HCT116 (cell line): ENCODE results near the gene COBLL1. TPM values are rescaled to one million over a fixed set of nuclear protein-coding genes. Genes with fewer than 3 reads are reported as not detected.

ENCODE experiments used
- ATAC-seq: fragments of 200-7000 bp; cut with Tn5 transposase; 2 replicates; pipeline ENCODE4 v1.9.1; 2020; ENCODE audit warnings: mild to moderate bottlenecking, moderate library complexity
- BruUV-seq: library from RNA; stranded (reverse); fragments of 400-500 nt; replicated peaks from 2 replicates; lab custom pipeline; 2021; lab: Mats Ljungman, UMichigan
- CTCF ChIA-PET: fragments of 300-600 bp; sonication (Branson Sonifier 250); formaldehyde crosslinking; loops from one replicate; lab custom pipeline; 2021; ENCODE audit warnings: antibody characterized with exemption; lab: Charles Lee
- POLR2A ChIA-PET: fragments of 300-600, 350-600 bp; sonication (Branson Sonifier 250); formaldehyde crosslinking; loops from one replicate; lab custom pipeline; 2021; ENCODE audit warnings: antibody characterized with exemption; lab: Charles Lee
- RAD21 ChIA-PET, 2 experiments: fragments of 300-600 bp; sonication (Branson Sonifier 250); formaldehyde crosslinking; loops; one replicate each; lab custom pipeline; 2023; ENCODE audit warnings: low total read pairs in 2 of 2; ENCODE audit not compliant: uncharacterized antibody in 2 of 2, unreplicated experiment in 2 of 2, low non-redundant PET in 1 of 2; lab: Charles Lee
- DNase-seq: peaks from one replicate; pipeline ENCODE4 v3.0.0-alpha.2; 2010; ENCODE audit warnings: low read depth, low spot score
- H2AFZ ChIP-seq: fragments of 200-600 bp; shearing (Covaris generic), sonication (generic); 2 replicates; pipeline ENCODE4 v1.6.1; 2017; ENCODE audit warnings: low read depth, mixed run types, mixed read lengths, antibody characterized with exemption, low read length; ENCODE audit not compliant: poor library complexity, severe bottlenecking
- H3K27ac ChIP-seq: 2 replicates; pipeline ENCODE4 v1.5.1; 2012; ENCODE audit warnings: low read depth, low read length
- H3K27me3 ChIP-seq: fragments of 200-600 bp; sonication (generic); 2 replicates; pipeline ENCODE4 v1.6.1; 2016; ENCODE audit warnings: mixed run types, low read length, mixed read lengths; ENCODE audit not compliant: insufficient read depth
- H3K36me3 ChIP-seq, 2 experiments: fragments of 200-500 bp in 1 of 2; fragments of 200-600 bp in 1 of 2; sonication (Bioruptor generic) in 1 of 2; sonication (generic) in 1 of 2; 2 replicates each; pipeline versions ENCODE4 v1.5.1 to v1.6.1; 2014 to 2016; ENCODE audit warnings: low read length in 2 of 2, inconsistent platforms in 1 of 2, mixed read lengths in 1 of 2, mixed run types in 1 of 2; ENCODE audit not compliant: insufficient read depth in 2 of 2, control insufficient read depth in 1 of 2
- H3K4me1 ChIP-seq, 2 experiments: fragments of 200-600 bp in 1 of 2; sonication (generic) in 1 of 2; 2 replicates each; pipeline versions ENCODE4 v1.5.1 to v1.6.1; 2012 to 2017; ENCODE audit warnings: low read length in 2 of 2, inconsistent platforms in 1 of 2, mild to moderate bottlenecking in 1 of 2, mixed read lengths in 1 of 2, mixed run types in 1 of 2, moderate library complexity in 1 of 2; ENCODE audit not compliant: insufficient read depth in 2 of 2, control insufficient read depth in 1 of 2
- H3K4me2 ChIP-seq: fragments of 200-600 bp; sonication (generic); 2 replicates; pipeline ENCODE4 v1.6.1; 2017; ENCODE audit warnings: mixed run types, low read length, mixed read lengths
- H3K4me3 ChIP-seq, 2 experiments: fragments of 200-600 bp in 1 of 2; sonication (generic) in 1 of 2; replicated peaks in 1 of 2; 2 replicates each; pipeline ENCODE4 v1.5.1; 2011 to 2016; ENCODE audit warnings: low read length in 2 of 2, control low read depth in 1 of 2, low read depth in 1 of 2, mild to moderate bottlenecking in 1 of 2, mixed read lengths in 1 of 2, mixed run types in 1 of 2
- H3K79me2 ChIP-seq: fragments of 200-600 bp; sonication (generic); 2 replicates; pipeline ENCODE4 v1.6.1; 2017; ENCODE audit warnings: mild to moderate bottlenecking, mixed run types, low read length, moderate library complexity, mixed read lengths; ENCODE audit not compliant: insufficient read depth
- H3K9ac ChIP-seq: fragments of 200-600 bp; sonication (generic); 2 replicates; pipeline ENCODE4 v1.6.1; 2016; ENCODE audit warnings: low read length, mixed read lengths
- H3K9me2 ChIP-seq: fragments of 200-600 bp; sonication (generic), shearing (Covaris generic); 2 replicates; pipeline ENCODE4 v1.6.1; 2017; ENCODE audit warnings: mixed run types, mild to moderate bottlenecking, moderate library complexity; ENCODE audit not compliant: insufficient read depth
- H3K9me3 ChIP-seq, 2 experiments: fragments of 200-500 bp in 1 of 2; fragments of 200-600 bp in 1 of 2; sonication (Bioruptor generic) in 1 of 2; sonication (generic) in 1 of 2; 2 replicates each; pipeline ENCODE4 v1.6.1; 2014 to 2017; ENCODE audit warnings: low read length in 2 of 2, mixed read lengths in 2 of 2, inconsistent platforms in 1 of 2, low read depth in 1 of 2, mild to moderate bottlenecking in 1 of 2, mixed run types in 1 of 2, moderate library complexity in 1 of 2; ENCODE audit not compliant: control insufficient read depth in 1 of 2, insufficient read depth in 1 of 2
- H4K20me1 ChIP-seq: fragments of 200-600 bp; sonication (generic), shearing (Covaris generic); 2 replicates; pipeline ENCODE4 v1.6.1; 2017; ENCODE audit warnings: mixed run types, mild to moderate bottlenecking, moderate library complexity; ENCODE audit not compliant: insufficient read depth
- CEBPB ChIP-seq: IDR thresholded peaks from 2 replicates; pipeline ENCODE4 v1.6.1; 2012; ENCODE audit warnings: low read depth
- CTCF ChIP-seq, 3 experiments: fragments of 200-600 bp in 1 of 3; sonication (generic) in 1 of 3; IDR thresholded peaks in 2 of 3; conservative IDR thresholded peaks in 1 of 3; 2 replicates each; pipeline ENCODE4 v1.5.1; 2012 to 2017; ENCODE audit warnings: low read depth in 2 of 3, low read length in 2 of 3, antibody characterized with exemption in 1 of 3, borderline replicate concordance in 1 of 3, control low read depth in 1 of 3, mild to moderate bottlenecking in 1 of 3, mixed read lengths in 1 of 3, mixed run types in 1 of 3, moderate library complexity in 1 of 3; ENCODE audit not compliant: insufficient read depth in 1 of 3
- EGR1 ChIP-seq: IDR thresholded peaks from 2 replicates; pipeline ENCODE4 v1.6.1; 2012; ENCODE audit warnings: low read depth
- EZH2 ChIP-seq: fragments of 200-600 bp; sonication (generic); IDR thresholded peaks from 2 replicates; pipeline ENCODE4 v1.6.1; 2017; ENCODE audit warnings: antibody characterized with exemption, mixed run types
- POLR2A ChIP-seq: IDR thresholded peaks from 2 replicates; pipeline ENCODE4 v1.7.0; 2011; ENCODE audit warnings: borderline replicate concordance; ENCODE audit not compliant: insufficient read depth, insufficient read length; ENCODE audit errors: extremely low read depth
- RAD21 ChIP-seq: IDR thresholded peaks from 2 replicates; pipeline ENCODE4 v1.6.1; 2012; ENCODE audit warnings: low read depth, mild to moderate bottlenecking
- SRF ChIP-seq: IDR thresholded peaks from 2 replicates; pipeline ENCODE4 v1.6.1; 2012; ENCODE audit warnings: low read depth
- ZFX ChIP-seq: fragments of 450-650 bp; IDR thresholded peaks from 2 replicates; pipeline ENCODE4 v1.6.1; 2017
- intact Hi-C: fragments of 100-400 bp; cut with micrococcal nuclease; formaldehyde crosslinking; loops from 2 replicates; pipeline ENCODE4 v1.10.0; 2022
- total RNA-seq: library from RNA; stranded (reverse); gene quantifications from one replicate; pipeline ENCODE4 v1.2.1, GENCODE V29; 2021; ENCODE audit not compliant: unreplicated experiment
- TF ChIP-seq, protein P1 (sequence below): IDR thresholded peaks from 2 replicates; pipeline ENCODE4 v1.6.1; 2012
- TF ChIP-seq, protein P2 (sequence below): IDR thresholded peaks from 2 replicates; pipeline ENCODE4 v1.6.1; 2011; ENCODE audit warnings: mild to moderate bottlenecking, low read length, moderate library complexity; ENCODE audit not compliant: insufficient replicate concordance; ENCODE audit errors: extremely low read depth

COBLL1 gene
- total RNA-seq, 1 experiment from 2014 or later, result 3.6 TPM

GRCh38 chr2:164796999-164797398 lies 44.6 kb downstream of the COBLL1 start:
- H2AFZ ChIP-seq, result no peak overlapping the region
- no peak overlapping the region for H3K4me2 ChIP-seq
- no peak overlapping the region for H3K4me3 ChIP-seq
- H3K9me2 ChIP-seq, result no peaks in the 10 kb centered on the region
- CTCF ChIA-PET, result interaction anchor here (0.8 kb wide), 1 partner anchor 17 kb away, joined by 3 read pairs; no protein-coding TSS in a partner anchor
- TF ChIP-seq EGR1, result no peak
- no peak for TF ChIP-seq RAD21
- no peak for TF ChIP-seq POLR2A
- no peak for TF ChIP-seq ZFX
- no peak for TF ChIP-seq EZH2
- TF ChIP-seq CTCF (IDR thresholded peaks at IDR 0.05 in 2 of 3, conservative IDR thresholded peaks at IDR 0.05 in 1 of 3; ENCODE audit: borderline replicate concordance in 1 of 3, insufficient read depth in 1 of 3, low read depth in 2 of 3, low read length in 2 of 3), result no peak
- TF ChIP-seq, protein P1, sequence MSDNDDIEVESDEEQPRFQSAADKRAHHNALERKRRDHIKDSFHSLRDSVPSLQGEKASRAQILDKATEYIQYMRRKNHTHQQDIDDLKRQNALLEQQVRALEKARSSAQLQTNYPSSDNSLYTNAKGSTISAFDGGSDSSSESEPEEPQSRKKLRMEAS, result no peak
- TF ChIP-seq, protein P2, sequence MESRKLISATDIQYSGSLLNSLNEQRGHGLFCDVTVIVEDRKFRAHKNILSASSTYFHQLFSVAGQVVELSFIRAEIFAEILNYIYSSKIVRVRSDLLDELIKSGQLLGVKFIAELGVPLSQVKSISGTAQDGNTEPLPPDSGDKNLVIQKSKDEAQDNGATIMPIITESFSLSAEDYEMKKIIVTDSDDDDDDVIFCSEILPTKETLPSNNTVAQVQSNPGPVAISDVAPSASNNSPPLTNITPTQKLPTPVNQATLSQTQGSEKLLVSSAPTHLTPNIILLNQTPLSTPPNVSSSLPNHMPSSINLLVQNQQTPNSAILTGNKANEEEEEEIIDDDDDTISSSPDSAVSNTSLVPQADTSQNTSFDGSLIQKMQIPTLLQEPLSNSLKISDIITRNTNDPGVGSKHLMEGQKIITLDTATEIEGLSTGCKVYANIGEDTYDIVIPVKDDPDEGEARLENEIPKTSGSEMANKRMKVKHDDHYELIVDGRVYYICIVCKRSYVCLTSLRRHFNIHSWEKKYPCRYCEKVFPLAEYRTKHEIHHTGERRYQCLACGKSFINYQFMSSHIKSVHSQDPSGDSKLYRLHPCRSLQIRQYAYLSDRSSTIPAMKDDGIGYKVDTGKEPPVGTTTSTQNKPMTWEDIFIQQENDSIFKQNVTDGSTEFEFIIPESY, result no peak
- TF ChIP-seq CEBPB, result no peak
- TF ChIP-seq SRF, result no peak
- POLR2A ChIA-PET, result no interaction called here
- no TSS peak for BruUV-seq
- no peak for DNase-seq
- H3K27me3 ChIP-seq, result no peaks in the 10 kb centered on the region
- ATAC-seq, result no peak
- no peak overlapping the region for H3K9ac ChIP-seq
- H3K27ac ChIP-seq, result no peak overlapping the region
- peaks cover 0 to 4% of the 10 kb centered on the region in 2 experiments; a peak in 1 of 4 replicates for H3K4me1 ChIP-seq
- intact Hi-C loops, result no loop called here
- RAD21 ChIA-PET, result no interaction called here
- no peaks in the 10 kb centered on the region for H4K20me1 ChIP-seq
- H3K79me2 ChIP-seq, result no peaks in the 10 kb centered on the region
- no peaks in the 10 kb centered on the region for H3K36me3 ChIP-seq
- no peaks in the 10 kb centered on the region for H3K9me3 ChIP-seq
